Hepatocyte (in vitro differentiated cells): Measurements from ENCODE around the gene RBM23. TPM values are rescaled to one million over a fixed set of nuclear protein-coding genes. Genes with fewer than 3 reads are reported as not detected.
"Not testable (repeated sequence)": the region's sequence is repeated elsewhere in the genome, so short reads cannot be mapped to it uniquely, and the experiment has no call there.

ENCODE experiments used
- DNase-seq: peaks from one replicate; pipeline ENCODE4 v3.0.0-alpha.2; 2016; ENCODE audit warnings: low spot score
- H2AFZ ChIP-seq: fragments of 200-600 bp; sonication (generic); 2 replicates; pipeline ENCODE4 v1.6.0; 2016; ENCODE audit warnings: antibody characterized with exemption, mild to moderate bottlenecking
- H3K27ac ChIP-seq: fragments of 200-600 bp; sonication (generic); 2 replicates; pipeline ENCODE4 v1.5.1; 2016; ENCODE audit warnings: mild to moderate bottlenecking
- H3K27me3 ChIP-seq: fragments of 200-600 bp; sonication (generic); 2 replicates; pipeline ENCODE4 v1.6.1; 2016
- H3K36me3 ChIP-seq: fragments of 200-600 bp; sonication (generic); replicated peaks from 2 replicates; pipeline ENCODE4 v1.5.1; 2016; ENCODE audit warnings: low read depth; ENCODE audit not compliant: insufficient read depth
- H3K4me1 ChIP-seq: fragments of 200-600 bp; sonication (generic); 2 replicates; pipeline ENCODE4 v1.5.1; 2016; ENCODE audit warnings: mild to moderate bottlenecking, moderate library complexity; ENCODE audit not compliant: insufficient read depth
- H3K4me2 ChIP-seq: fragments of 200-600 bp; sonication (generic); 2 replicates; pipeline ENCODE4 v1.6.0; 2016
- H3K4me3 ChIP-seq: fragments of 200-600 bp; sonication (generic); 2 replicates; pipeline ENCODE4 v1.5.1; 2016; ENCODE audit warnings: mild to moderate bottlenecking
- H3K79me2 ChIP-seq: fragments of 200-600 bp; sonication (generic); 2 replicates; pipeline ENCODE4 v1.6.0; 2017; ENCODE audit warnings: mild to moderate bottlenecking
- H3K9me2 ChIP-seq: fragments of 200-600 bp; sonication (generic); replicated peaks from 2 replicates; pipeline ENCODE4 v1.6.0; 2017; ENCODE audit warnings: mild to moderate bottlenecking; ENCODE audit not compliant: insufficient read depth
- H3K9me3 ChIP-seq: fragments of 200-600 bp; sonication (generic); 2 replicates; pipeline ENCODE4 v1.5.1; 2016; ENCODE audit warnings: low read depth, mild to moderate bottlenecking
- H4K20me1 ChIP-seq: fragments of 200-600 bp; sonication (generic); 2 replicates; pipeline ENCODE4 v1.6.0; 2016; ENCODE audit warnings: mild to moderate bottlenecking; ENCODE audit not compliant: insufficient read depth, poor library complexity, severe bottlenecking
- EZH2 ChIP-seq: fragments of 200-600 bp; sonication (generic); IDR thresholded peaks from 2 replicates; pipeline ENCODE4 v1.6.1; 2016; ENCODE audit warnings: antibody characterized with exemption, mild to moderate bottlenecking, borderline replicate concordance
- EZH2phosphoT487 ChIP-seq: fragments of 200-600 bp; sonication (generic); IDR thresholded peaks from one replicate; pipeline ENCODE4 v1.6.1; 2018; ENCODE audit warnings: antibody characterized with exemption, mild to moderate bottlenecking, low read depth, moderate library complexity; ENCODE audit not compliant: unreplicated experiment, severe bottlenecking
- WGBS: methylation state at CpG from one replicate; pipeline ENCODE4 v1.1.6; 2016; ENCODE audit warnings: low lambda C conversion rate; ENCODE audit errors: missing lambda C conversion rate; 5-methylcytosine and 5-hydroxymethylcytosine counted together
- polyA plus RNA-seq: library from polyadenylated mRNA; unstranded; fragments of >200 nt; fragmentation: Nextera tagmentation; extraction: Ambion mirVana; gene quantifications from 2 replicates; pipeline ENCODE4 v1.2.1, GENCODE V29; 2016
- total RNA-seq: library from RNA; depleted of rRNA; stranded (reverse); fragments of >200 nt; gene quantifications from 2 replicates; pipeline ENCODE4 v1.2.3, GENCODE V29; 2014
- TF ChIP-seq, protein P1 (sequence below): fragments of 200-600 bp; sonication (generic); IDR thresholded peaks from 2 replicates; pipeline ENCODE4 v1.5.1; 2016; ENCODE audit warnings: antibody characterized with exemption, mild to moderate bottlenecking; ENCODE audit not compliant: poor library complexity

RBM23 gene
- total and polyA plus RNA-seq, 2 experiments from 2014 or later: 74.1 to 236 TPM

DNA sequence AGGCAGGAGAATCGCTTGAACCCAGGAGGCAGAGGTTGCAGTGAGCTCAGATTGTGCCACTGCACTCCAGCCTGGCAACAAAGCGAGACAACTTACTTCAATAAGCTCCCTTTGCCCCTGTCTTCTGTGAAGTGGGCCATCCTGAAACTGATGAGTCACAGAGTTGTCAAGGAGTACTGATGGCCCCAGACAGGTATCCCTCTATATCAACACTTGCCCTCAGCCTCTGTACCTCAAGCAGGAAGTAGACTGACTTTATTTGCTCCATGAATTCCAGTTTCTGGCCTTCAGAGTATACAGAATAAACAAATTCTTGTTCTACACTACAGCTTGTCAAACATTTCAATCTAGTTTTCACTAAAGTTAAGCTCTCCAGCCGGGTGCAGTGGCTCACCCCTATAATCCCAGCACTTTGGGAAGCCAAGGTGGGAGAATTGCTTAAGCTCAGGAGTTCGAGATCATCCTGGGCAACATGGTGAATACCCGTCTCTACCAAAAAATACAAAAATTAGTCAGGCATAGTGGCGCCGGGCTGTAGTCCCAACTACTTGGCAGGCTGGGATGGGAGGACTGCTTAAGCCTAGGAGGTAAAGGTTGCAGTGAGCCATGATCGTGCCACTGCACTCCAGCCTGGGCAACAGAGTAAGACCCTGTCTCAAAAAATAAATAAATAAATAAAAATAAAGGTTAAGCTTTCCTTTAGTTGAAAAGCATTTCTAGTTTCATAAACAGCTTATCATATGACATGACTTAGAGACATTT lies 63.8 kb downstream of the RBM23 start:
- no peak overlapping the region for H3K4me3 ChIP-seq
- WGBS: 84% methylated on average over 8 of the region's 8 CpGs
- no peak overlapping the region for H2AFZ ChIP-seq
- H3K9me3 ChIP-seq: no peaks in the 10 kb centered on the region
- H3K36me3 ChIP-seq: no peaks in the 10 kb centered on the region
- peak overlapping the region; percentile 72 for H3K27ac ChIP-seq
- H3K27me3 ChIP-seq: no peaks in the 10 kb centered on the region
- TF ChIP-seq, protein P1, sequence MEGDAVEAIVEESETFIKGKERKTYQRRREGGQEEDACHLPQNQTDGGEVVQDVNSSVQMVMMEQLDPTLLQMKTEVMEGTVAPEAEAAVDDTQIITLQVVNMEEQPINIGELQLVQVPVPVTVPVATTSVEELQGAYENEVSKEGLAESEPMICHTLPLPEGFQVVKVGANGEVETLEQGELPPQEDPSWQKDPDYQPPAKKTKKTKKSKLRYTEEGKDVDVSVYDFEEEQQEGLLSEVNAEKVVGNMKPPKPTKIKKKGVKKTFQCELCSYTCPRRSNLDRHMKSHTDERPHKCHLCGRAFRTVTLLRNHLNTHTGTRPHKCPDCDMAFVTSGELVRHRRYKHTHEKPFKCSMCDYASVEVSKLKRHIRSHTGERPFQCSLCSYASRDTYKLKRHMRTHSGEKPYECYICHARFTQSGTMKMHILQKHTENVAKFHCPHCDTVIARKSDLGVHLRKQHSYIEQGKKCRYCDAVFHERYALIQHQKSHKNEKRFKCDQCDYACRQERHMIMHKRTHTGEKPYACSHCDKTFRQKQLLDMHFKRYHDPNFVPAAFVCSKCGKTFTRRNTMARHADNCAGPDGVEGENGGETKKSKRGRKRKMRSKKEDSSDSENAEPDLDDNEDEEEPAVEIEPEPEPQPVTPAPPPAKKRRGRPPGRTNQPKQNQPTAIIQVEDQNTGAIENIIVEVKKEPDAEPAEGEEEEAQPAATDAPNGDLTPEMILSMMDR: no peak
- TF ChIP-seq EZH2phosphoT487 (no peak), EZH2 (no peak)
- H3K9me2 ChIP-seq: no peaks in the 10 kb centered on the region
- peaks cover 15% of the 10 kb centered on the region for H3K4me1 ChIP-seq
- no peaks in the 10 kb centered on the region for H3K79me2 ChIP-seq
- no peak overlapping the region for H3K4me2 ChIP-seq
- no peaks in the 10 kb centered on the region for H4K20me1 ChIP-seq
- peak; percentile 61 for DNase-seq

DNA sequence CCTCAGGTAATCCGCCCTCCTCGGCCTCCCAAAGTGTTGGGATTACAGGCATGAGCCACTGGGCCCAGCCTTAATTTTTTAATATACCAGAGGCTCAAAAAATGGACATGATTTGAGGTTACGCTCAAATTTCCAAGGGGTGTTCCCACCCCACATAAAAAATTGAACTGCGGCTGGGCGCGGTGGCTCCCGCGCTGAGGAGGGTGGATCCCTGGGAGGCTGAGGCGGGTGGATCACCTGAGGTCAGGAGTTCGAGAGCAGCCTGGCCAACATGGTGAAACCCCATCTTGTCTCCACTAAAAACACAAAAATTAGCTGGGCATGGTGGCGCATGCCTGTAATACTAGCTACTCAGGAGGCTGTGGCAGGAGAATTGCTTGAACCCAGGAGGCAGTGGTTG lies 64.7 kb downstream of the RBM23 start:
- H3K36me3 ChIP-seq, H2AFZ ChIP-seq, H3K4me3 ChIP-seq, H3K79me2 ChIP-seq, H4K20me1 ChIP-seq, H3K9me3 ChIP-seq, H3K27me3 ChIP-seq, H3K9me2 ChIP-seq, DNase-seq, H3K27ac ChIP-seq, H3K4me2 ChIP-seq: not testable (repeated sequence)
- peaks cover 23% of the 10 kb centered on the region for H3K4me1 ChIP-seq
- WGBS: 98% methylated on average over 11 of the region's 11 CpGs

DNA sequence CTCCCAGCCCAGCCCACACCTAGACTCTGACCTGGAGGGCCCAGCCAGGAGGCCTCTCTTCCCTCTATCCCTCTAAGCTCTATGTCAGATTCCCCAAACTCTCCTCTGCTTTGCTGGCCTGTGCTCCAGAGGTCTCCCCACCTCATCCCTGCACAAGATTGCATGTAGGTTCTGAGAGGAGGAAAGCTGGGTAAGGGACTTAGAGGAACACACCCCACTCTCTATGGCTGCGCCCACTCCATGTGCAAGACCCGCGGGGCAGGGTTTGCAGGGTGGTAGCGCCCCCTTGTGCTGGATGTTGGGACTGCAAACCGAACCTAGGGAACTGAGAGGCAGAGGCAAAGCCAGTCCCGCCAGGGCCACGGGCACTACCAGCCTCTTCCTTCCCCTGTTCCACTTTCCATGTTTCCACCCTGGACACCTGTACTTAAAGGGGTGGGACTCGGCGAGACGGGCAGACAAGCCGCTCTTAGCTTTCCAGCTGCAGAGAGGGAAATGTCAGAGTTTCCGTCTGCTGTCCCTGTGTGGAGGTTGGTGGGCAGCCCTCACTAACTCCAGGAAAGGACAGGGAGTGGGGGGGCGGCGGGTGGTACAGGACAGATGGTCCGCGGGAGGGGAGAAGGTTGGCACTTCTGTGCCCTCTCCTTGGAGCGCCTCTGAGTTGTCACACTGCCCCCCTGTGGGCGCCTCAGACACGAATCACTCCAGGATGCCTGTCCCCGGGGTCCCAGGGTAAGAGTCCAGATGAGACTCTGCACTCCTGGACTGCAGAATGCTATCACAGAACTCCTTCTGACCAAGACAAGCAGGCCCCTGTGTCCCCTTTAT lies 65.8 kb downstream of the RBM23 start:
- peak overlapping the region; percentile 93 for H3K27ac ChIP-seq
- no peaks in the 10 kb centered on the region for H3K27me3 ChIP-seq
- H3K4me1 ChIP-seq: peaks cover 27% of the 10 kb centered on the region
- H3K4me3 ChIP-seq: peak overlapping the region; percentile 41
- 8% methylated on average over 19 of the region's 20 CpGs for whole genome bisulfite sequencing
- H3K36me3 ChIP-seq: no peaks in the 10 kb centered on the region
- peak overlapping the region; percentile 90 for H3K4me2 ChIP-seq
- no peaks in the 10 kb centered on the region for H3K79me2 ChIP-seq
- peak; percentile 93 for DNase-seq
- H3K9me2 ChIP-seq: no peaks in the 10 kb centered on the region
- H3K9me3 ChIP-seq: no peaks in the 10 kb centered on the region
- TF ChIP-seq, protein P1: peak; percentile 91
- no peak for TF ChIP-seq EZH2
- H2AFZ ChIP-seq: peak overlapping the region; percentile 88
- no peaks in the 10 kb centered on the region for H4K20me1 ChIP-seq

DNA sequence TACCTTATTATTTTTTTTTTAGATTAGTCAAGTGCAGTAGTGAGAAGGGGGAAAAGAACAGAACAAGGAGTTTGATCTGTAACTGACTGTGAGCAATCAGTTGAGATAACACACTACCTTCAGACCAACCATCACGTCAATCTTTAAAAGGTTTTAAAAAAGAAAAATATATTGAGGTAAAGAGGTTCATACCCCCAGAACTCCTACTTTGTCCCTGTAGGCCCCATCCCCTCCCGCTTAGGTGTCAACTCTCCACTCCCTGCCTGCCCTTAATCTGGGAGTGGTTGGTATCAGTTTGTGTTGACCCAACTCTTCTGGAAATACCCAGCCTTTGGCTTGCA lies 66.4 kb downstream of the RBM23 start:
- no peaks in the 10 kb centered on the region for H3K79me2 ChIP-seq
- peaks cover 33% of the 10 kb centered on the region for H3K4me1 ChIP-seq
- no peak overlapping the region for H3K4me3 ChIP-seq
- H4K20me1 ChIP-seq: no peaks in the 10 kb centered on the region
- H3K36me3 ChIP-seq: no peaks in the 10 kb centered on the region
- H3K27me3 ChIP-seq: no peaks in the 10 kb centered on the region
- DNase-seq: no peak
- H3K9me3 ChIP-seq: no peaks in the 10 kb centered on the region
- no peak overlapping the region for H3K4me2 ChIP-seq
- H3K27ac ChIP-seq: peak overlapping the region; percentile 93
- TF ChIP-seq EZH2phosphoT487 (no peak), EZH2 (no peak)
- TF ChIP-seq, protein P1: no peak
- no peak overlapping the region for H2AFZ ChIP-seq
- WGBS: 75% methylated on average over 2 of the region's 2 CpGs
- H3K9me2 ChIP-seq: no peaks in the 10 kb centered on the region

DNA sequence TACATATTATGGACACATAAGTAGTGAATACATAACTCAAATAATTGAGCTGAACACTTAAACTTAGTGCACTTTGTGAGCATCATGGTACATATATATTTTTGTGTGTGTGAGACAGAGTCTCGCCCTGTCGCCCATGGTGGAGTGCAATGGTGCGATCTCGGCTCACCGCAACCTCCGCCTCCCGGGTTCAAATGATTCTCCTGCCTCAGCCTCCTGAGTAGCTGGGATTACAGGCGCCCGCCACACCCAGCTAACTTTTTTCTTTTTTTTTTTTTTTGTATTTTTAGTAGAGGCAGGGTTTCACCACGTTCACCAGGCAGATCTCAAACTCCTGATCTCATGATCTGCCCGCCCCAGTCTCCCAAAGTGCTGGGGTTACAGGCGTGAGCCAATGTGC lies 66.8 kb downstream of the RBM23 start:
- H3K36me3 ChIP-seq, H3K9me3 ChIP-seq, H3K79me2 ChIP-seq, H2AFZ ChIP-seq, H4K20me1 ChIP-seq, DNase-seq, H3K27me3 ChIP-seq, H3K9me2 ChIP-seq, H3K4me2 ChIP-seq, H3K4me3 ChIP-seq: not testable (repeated sequence)
- peaks cover 37% of the 10 kb centered on the region for H3K4me1 ChIP-seq
- peak overlapping the region; percentile 93 for H3K27ac ChIP-seq
- 88% methylated on average over 12 of the region's 12 CpGs for WGBS
